HEK293 (cell line): ENCODE measurements around the gene MRPL43.
A peak's percentile ranks its signal among the peaks of the same experiment; 100 is the strongest.

Source experiments
- CTCF ChIA-PET: fragments of 350-600 bp; formaldehyde crosslinking; extraction: SDS; loops from one replicate; lab custom pipeline; 2021; ENCODE audit warnings: antibody characterized with exemption; lab: Yijun Ruan, JAX
- POLR2A ChIA-PET: fragments of 300-600 bp; formaldehyde crosslinking; extraction: SDS; loops from one replicate; lab custom pipeline; 2020; ENCODE audit warnings: antibody characterized with exemption, inconsistent platforms; lab: Yijun Ruan, JAX
- H3K27ac ChIP-seq: fragments of 200-500 bp; sonication (Bioruptor generic); 2 replicates; pipeline ENCODE4 v1.5.1; 2014; ENCODE audit warnings: low read depth, low read length, control low read depth, inconsistent platforms; ENCODE audit errors: extremely low read depth
- H3K36me3 ChIP-seq, 2 experiments: fragments of 200-500 bp in 1 of 2; sonication (Bioruptor generic) in 1 of 2; 1 replicate in 1 of 2; 2 replicates in 1 of 2; pipeline ENCODE4 v1.5.1; 2014 to 2017; ENCODE audit warnings: inconsistent platforms in 2 of 2, low read length in 2 of 2; ENCODE audit not compliant: control insufficient read depth in 2 of 2, insufficient read depth in 1 of 2
- H3K4me1 ChIP-seq: fragments of 200-500 bp; sonication (Bioruptor generic); 2 replicates; pipeline ENCODE4 v1.5.1; 2014; ENCODE audit warnings: mild to moderate bottlenecking, low read length, inconsistent platforms; ENCODE audit not compliant: control insufficient read depth, insufficient read depth
- H3K4me3 ChIP-seq: 2 replicates; pipeline ENCODE4 v1.5.1; 2011; ENCODE audit warnings: low read depth, mild to moderate bottlenecking, control low read depth, low read length, moderate library complexity
- H3K9me3 ChIP-seq: fragments of 200-500 bp; sonication (Bioruptor generic); 2 replicates; pipeline ENCODE4 v1.5.1; 2014; ENCODE audit warnings: low read depth, low read length, inconsistent platforms; ENCODE audit not compliant: control insufficient read depth, insufficient read depth
- GLI4 ChIP-seq: fragments of 450-650 bp; formaldehyde crosslinking; IDR thresholded peaks from 2 replicates; pipeline ENCODE4 v1.5.1; 2016; ENCODE audit warnings: missing biosample characterization, missing genetic modification characterization
- ZEB2 ChIP-seq: fragments of 450-650 bp; formaldehyde crosslinking; IDR thresholded peaks from 2 replicates; pipeline ENCODE4 v1.5.1; 2016; ENCODE audit warnings: missing biosample characterization, missing genetic modification characterization
- ZNF335 ChIP-seq: fragments of 450-650 bp; formaldehyde crosslinking; conservative IDR thresholded peaks from 2 replicates; pipeline ENCODE4 v1.5.1; 2016; ENCODE audit warnings: missing biosample characterization, missing genetic modification characterization
- ZNF341 ChIP-seq: fragments of 450-650 bp; formaldehyde crosslinking; IDR thresholded peaks from 2 replicates; pipeline ENCODE4; 2016; ENCODE audit warnings: low read depth, missing biosample characterization, missing genetic modification characterization
- ZNF366 ChIP-seq: fragments of 450-650 bp; formaldehyde crosslinking; conservative IDR thresholded peaks from 2 replicates; pipeline ENCODE4 v1.5.1; 2016; ENCODE audit warnings: missing biosample characterization, missing genetic modification characterization
- ZNF521 ChIP-seq: fragments of 450-650 bp; formaldehyde crosslinking; IDR thresholded peaks from 2 replicates; pipeline ENCODE4 v1.5.1; 2017; ENCODE audit warnings: missing biosample characterization, mild to moderate bottlenecking, missing genetic modification characterization
- ZNF610 ChIP-seq: fragments of 450-650 bp; formaldehyde crosslinking; IDR thresholded peaks from 2 replicates; pipeline ENCODE4 v1.5.1; 2016; ENCODE audit warnings: missing biosample characterization, missing genetic modification characterization, borderline replicate concordance
- ZNF621 ChIP-seq: fragments of 450-650 bp; formaldehyde crosslinking; IDR thresholded peaks from 2 replicates; pipeline ENCODE4 v1.5.1; 2017; ENCODE audit warnings: missing biosample characterization, missing genetic modification characterization
- ZNF670 ChIP-seq: fragments of 450-650 bp; formaldehyde crosslinking; IDR thresholded peaks from 2 replicates; pipeline ENCODE4 v1.5.1; 2016; ENCODE audit warnings: missing biosample characterization, missing genetic modification characterization, low read depth
- ZNF677 ChIP-seq: fragments of 450-650 bp; IDR thresholded peaks from 2 replicates; pipeline ENCODE4 v1.5.0; 2018; ENCODE audit warnings: missing biosample characterization, mild to moderate bottlenecking, missing genetic modification characterization, moderate library complexity
- ZNF747 ChIP-seq: fragments of 450-650 bp; formaldehyde crosslinking; IDR thresholded peaks from 2 replicates; pipeline ENCODE4 v1.5.1; 2016; ENCODE audit warnings: missing biosample characterization, missing genetic modification characterization
- ZNF768 ChIP-seq: fragments of 450-650 bp; formaldehyde crosslinking; IDR thresholded peaks from 2 replicates; pipeline ENCODE4 v1.5.1; 2018; ENCODE audit warnings: missing biosample characterization, mild to moderate bottlenecking, missing genetic modification characterization
- ZNF843 ChIP-seq: fragments of 450-650 bp; formaldehyde crosslinking; IDR thresholded peaks from 2 replicates; pipeline ENCODE4 v1.5.1; 2016; ENCODE audit warnings: missing biosample characterization, missing genetic modification characterization
- TF ChIP-seq, protein P1 (sequence below): fragments of 450-650 bp; formaldehyde crosslinking; IDR thresholded peaks from 2 replicates; pipeline ENCODE4 v1.5.1; 2016; ENCODE audit warnings: missing biosample characterization, missing genetic modification characterization
- TF ChIP-seq, protein P2 (sequence below): fragments of 450-650 bp; formaldehyde crosslinking; IDR thresholded peaks from 2 replicates; pipeline ENCODE4 v1.5.1; 2016; ENCODE audit warnings: missing biosample characterization, missing genetic modification characterization
- TF ChIP-seq, protein P3 (sequence below): fragments of 450-650 bp; formaldehyde crosslinking; IDR thresholded peaks from 2 replicates; pipeline ENCODE4 v1.5.1; 2016; ENCODE audit warnings: missing biosample characterization, missing genetic modification characterization
- TF ChIP-seq, protein P4 (sequence below): fragments of 450-650 bp; formaldehyde crosslinking; IDR thresholded peaks from 2 replicates; pipeline ENCODE4 v1.5.1; 2016; ENCODE audit warnings: missing biosample characterization, missing genetic modification characterization
- TF ChIP-seq, protein P5 (sequence below): fragments of 450-650 bp; formaldehyde crosslinking; IDR thresholded peaks from 2 replicates; pipeline ENCODE4 v1.5.1; 2016; ENCODE audit warnings: missing biosample characterization, missing genetic modification characterization
- TF ChIP-seq, protein P6 (sequence below): fragments of 450-650 bp; formaldehyde crosslinking; IDR thresholded peaks from 2 replicates; pipeline ENCODE4 v1.5.1; 2016; ENCODE audit warnings: missing biosample characterization, missing genetic modification characterization
- TF ChIP-seq, protein P7 (sequence below): fragments of 450-650 bp; formaldehyde crosslinking; IDR thresholded peaks from 2 replicates; pipeline ENCODE4 v1.5.1; 2016; ENCODE audit warnings: missing biosample characterization, missing genetic modification characterization
- TF ChIP-seq, protein P8 (sequence below): fragments of 450-650 bp; IDR thresholded peaks from 2 replicates; pipeline ENCODE4 v1.5.1; 2018; ENCODE audit warnings: missing biosample characterization, missing genetic modification characterization

The MRPL43 gene

DNA sequence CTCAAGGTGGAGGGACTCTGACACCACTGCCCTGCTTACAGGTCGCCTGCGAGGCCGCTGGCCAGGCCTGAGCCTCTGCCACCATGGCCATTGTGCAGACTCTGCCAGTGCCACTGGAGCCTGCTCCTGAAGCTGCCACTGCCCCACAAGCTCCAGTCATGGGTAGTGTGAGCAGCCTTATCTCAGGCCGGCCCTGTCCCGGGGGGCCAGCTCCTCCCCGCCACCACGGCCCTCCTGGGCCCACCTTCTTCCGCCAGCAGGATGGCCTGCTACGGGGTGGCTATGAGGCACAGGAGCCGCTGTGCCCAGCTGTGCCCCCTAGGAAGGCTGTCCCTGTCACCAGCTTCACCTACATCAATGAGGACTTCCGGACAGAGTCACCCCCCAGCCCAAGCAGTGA is 15.2 kb upstream of the MRPL43 start:
- no peak overlapping the region for H3K4me3 ChIP-seq
- H3K36me3 ChIP-seq = peaks cover 8 to 64% of the 10 kb centered on the region in 2 experiments; a peak in 2 of 3 replicates
- H3K27ac ChIP-seq = no peak overlapping the region
- POLR2A ChIA-PET = no interaction called here
- TF ChIP-seq ZNF843 (tag by site-specific recombination) = no peak
- TF ChIP-seq, protein P1, sequence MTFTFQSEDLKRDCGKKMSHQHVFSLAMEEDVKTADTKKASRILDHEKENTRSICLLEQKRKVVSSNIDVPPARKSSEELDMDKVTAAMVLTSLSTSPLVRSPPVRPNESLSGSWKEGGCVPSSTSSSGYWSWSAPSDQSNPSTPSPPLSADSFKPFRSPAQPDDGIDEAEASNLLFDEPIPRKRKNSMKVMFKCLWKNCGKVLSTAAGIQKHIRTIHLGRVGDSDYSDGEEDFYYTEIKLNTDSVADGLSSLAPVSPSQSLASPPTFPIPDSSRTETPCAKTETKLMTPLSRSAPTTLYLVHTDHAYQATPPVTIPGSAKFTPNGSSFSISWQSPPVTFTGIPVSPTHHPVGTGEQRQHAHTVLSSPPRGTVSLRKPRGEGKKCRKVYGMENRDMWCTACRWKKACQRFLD (tag by site-specific recombination) = no peak
- TF ChIP-seq, protein P2, sequence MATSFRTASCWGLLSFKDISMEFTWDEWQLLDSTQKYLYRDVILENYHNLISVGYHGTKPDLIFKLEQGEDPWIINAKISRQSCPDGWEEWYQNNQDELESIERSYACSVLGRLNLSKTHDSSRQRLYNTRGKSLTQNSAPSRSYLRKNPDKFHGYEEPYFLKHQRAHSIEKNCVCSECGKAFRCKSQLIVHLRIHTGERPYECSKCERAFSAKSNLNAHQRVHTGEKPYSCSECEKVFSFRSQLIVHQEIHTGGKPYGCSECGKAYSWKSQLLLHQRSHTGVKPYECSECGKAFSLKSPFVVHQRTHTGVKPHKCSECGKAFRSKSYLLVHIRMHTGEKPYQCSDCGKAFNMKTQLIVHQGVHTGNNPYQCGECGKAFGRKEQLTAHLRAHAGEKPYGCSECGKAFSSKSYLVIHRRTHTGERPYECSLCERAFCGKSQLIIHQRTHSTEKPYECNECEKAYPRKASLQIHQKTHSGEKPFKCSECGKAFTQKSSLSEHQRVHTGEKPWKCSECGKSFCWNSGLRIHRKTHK (tag by site-specific recombination) = no peak
- TF ChIP-seq ZNF341 (tag by site-specific recombination) = no peak
- TF ChIP-seq, protein P3, sequence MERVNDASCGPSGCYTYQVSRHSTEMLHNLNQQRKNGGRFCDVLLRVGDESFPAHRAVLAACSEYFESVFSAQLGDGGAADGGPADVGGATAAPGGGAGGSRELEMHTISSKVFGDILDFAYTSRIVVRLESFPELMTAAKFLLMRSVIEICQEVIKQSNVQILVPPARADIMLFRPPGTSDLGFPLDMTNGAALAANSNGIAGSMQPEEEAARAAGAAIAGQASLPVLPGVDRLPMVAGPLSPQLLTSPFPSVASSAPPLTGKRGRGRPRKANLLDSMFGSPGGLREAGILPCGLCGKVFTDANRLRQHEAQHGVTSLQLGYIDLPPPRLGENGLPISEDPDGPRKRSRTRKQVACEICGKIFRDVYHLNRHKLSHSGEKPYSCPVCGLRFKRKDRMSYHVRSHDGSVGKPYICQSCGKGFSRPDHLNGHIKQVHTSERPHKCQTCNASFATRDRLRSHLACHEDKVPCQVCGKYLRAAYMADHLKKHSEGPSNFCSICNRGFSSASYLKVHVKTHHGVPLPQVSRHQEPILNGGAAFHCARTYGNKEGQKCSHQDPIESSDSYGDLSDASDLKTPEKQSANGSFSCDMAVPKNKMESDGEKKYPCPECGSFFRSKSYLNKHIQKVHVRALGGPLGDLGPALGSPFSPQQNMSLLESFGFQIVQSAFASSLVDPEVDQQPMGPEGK (tag by site-specific recombination) = 0 out of 2 replicates have a peak, but pooled peaks have one; percentile 25
- TF ChIP-seq ZNF610 (tag by site-specific recombination) = no peak
- TF ChIP-seq ZNF521 (tag by site-specific recombination) = no peak
- TF ChIP-seq ZNF366 = no peak
- TF ChIP-seq, protein P4, sequence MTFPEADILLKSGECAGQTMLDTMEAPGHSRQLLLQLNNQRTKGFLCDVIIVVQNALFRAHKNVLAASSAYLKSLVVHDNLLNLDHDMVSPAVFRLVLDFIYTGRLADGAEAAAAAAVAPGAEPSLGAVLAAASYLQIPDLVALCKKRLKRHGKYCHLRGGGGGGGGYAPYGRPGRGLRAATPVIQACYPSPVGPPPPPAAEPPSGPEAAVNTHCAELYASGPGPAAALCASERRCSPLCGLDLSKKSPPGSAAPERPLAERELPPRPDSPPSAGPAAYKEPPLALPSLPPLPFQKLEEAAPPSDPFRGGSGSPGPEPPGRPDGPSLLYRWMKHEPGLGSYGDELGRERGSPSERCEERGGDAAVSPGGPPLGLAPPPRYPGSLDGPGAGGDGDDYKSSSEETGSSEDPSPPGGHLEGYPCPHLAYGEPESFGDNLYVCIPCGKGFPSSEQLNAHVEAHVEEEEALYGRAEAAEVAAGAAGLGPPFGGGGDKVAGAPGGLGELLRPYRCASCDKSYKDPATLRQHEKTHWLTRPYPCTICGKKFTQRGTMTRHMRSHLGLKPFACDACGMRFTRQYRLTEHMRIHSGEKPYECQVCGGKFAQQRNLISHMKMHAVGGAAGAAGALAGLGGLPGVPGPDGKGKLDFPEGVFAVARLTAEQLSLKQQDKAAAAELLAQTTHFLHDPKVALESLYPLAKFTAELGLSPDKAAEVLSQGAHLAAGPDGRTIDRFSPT (tag by site-specific recombination) = peak; percentile 69
- TF ChIP-seq, protein P5, sequence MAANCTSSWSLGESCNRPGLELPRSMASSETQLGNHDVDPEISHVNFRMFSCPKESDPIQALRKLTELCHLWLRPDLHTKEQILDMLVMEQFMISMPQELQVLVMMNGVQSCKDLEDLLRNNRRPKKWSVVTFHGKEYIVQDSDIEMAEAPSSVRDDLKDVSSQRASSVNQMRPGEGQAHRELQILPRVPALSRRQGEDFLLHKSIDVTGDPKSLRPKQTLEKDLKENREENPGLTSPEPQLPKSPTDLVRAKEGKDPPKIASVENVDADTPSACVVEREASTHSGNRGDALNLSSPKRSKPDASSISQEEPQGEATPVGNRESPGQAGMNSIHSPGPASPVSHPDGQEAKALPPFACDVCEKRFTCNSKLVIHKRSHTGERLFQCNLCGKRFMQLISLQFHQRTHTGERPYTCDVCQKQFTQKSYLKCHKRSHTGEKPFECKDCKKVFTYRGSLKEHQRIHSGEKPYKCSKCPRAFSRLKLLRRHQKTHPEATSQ = no peak
- TF ChIP-seq, protein P6, sequence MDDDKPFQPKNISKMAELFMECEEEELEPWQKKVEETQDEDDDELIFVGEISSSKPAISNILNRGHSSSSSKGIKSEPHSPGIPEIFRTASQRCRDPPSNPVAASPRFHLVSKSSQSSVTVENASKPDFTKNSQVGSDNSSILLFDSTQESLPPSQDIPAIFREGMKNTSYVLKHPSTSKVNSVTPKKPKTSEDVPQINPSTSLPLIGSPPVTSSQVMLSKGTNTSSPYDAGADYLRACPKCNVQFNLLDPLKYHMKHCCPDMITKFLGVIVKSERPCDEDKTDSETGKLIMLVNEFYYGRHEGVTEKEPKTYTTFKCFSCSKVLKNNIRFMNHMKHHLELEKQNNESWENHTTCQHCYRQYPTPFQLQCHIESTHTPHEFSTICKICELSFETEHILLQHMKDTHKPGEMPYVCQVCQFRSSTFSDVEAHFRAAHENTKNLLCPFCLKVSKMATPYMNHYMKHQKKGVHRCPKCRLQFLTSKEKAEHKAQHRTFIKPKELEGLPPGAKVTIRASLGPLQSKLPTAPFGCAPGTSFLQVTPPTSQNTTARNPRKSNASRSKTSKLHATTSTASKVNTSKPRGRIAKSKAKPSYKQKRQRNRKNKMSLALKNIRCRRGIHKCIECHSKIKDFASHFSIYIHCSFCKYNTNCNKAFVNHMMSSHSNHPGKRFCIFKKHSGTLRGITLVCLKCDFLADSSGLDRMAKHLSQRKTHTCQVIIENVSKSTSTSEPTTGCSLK (tag by site-specific recombination) = no peak
- TF ChIP-seq, all 188 proteins: peak for 2
- CTCF ChIA-PET = interaction anchor here (0.6 to 4.5 kb wide), 7 partner anchors 9 to 1227 kb away, joined by 3 to 32 read pairs (median 6); no protein-coding TSS in a partner anchor
- Histone ChIP-seq H3K9me3 (no peaks in the 10 kb centered on the region), H3K4me1 (peaks cover 8% of the 10 kb centered on the region)

DNA sequence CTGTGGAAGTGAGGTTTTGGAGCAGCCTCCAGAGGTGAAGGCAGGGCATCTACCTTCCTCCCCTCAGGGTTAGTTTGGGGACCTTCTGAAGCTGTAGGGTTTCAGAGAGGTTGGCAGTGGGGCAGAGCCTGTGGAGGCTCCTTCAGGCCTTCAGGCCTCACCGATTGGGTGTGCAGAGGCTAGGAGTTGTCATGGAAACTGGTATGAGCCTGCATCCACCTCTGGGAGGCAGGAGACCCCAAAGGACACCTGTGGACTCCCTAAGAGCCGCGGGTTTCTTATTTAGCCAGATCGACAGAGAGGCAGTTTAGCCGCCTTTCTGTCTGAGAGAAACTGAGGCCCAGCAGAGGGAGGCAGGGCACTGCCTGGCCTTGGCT is 14.3 kb upstream of the MRPL43 start:
- Histone ChIP-seq H3K4me1 (peaks cover 8% of the 10 kb centered on the region), H3K27ac (no peak overlapping the region), H3K4me3 (no peak overlapping the region), H3K9me3 (no peaks in the 10 kb centered on the region), H3K36me3 (peaks cover 8 to 56% of the 10 kb centered on the region in 2 experiments; a peak in 2 of 3 replicates)
- POLR2A ChIA-PET = no interaction called here
- CTCF ChIA-PET = interaction anchor here (0.6 to 16.6 kb wide), 6 partner anchors 9 to 55 kb away, joined by 3 to 274 read pairs (median 4); no protein-coding TSS in a partner anchor
- no peak for TF ChIP-seq ZNF670 (tag by site-specific recombination)
- TF ChIP-seq, protein P7, sequence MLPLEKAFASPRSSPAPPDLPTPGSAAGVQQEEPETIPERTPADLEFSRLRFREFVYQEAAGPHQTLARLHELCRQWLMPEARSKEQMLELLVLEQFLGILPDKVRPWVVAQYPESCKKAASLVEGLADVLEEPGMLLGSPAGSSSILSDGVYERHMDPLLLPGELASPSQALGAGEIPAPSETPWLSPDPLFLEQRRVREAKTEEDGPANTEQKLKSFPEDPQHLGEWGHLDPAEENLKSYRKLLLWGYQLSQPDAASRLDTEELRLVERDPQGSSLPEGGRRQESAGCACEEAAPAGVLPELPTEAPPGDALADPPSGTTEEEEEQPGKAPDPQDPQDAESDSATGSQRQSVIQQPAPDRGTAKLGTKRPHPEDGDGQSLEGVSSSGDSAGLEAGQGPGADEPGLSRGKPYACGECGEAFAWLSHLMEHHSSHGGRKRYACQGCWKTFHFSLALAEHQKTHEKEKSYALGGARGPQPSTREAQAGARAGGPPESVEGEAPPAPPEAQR (tag by site-specific recombination) = no peak
- TF ChIP-seq ZNF768 = no peak
- TF ChIP-seq ZNF335 (tag by site-specific recombination) = no peak
- no peak for TF ChIP-seq ZNF677 (tag by site-specific recombination)
- TF ChIP-seq ZEB2 = no peak
- TF ChIP-seq, protein P8, sequence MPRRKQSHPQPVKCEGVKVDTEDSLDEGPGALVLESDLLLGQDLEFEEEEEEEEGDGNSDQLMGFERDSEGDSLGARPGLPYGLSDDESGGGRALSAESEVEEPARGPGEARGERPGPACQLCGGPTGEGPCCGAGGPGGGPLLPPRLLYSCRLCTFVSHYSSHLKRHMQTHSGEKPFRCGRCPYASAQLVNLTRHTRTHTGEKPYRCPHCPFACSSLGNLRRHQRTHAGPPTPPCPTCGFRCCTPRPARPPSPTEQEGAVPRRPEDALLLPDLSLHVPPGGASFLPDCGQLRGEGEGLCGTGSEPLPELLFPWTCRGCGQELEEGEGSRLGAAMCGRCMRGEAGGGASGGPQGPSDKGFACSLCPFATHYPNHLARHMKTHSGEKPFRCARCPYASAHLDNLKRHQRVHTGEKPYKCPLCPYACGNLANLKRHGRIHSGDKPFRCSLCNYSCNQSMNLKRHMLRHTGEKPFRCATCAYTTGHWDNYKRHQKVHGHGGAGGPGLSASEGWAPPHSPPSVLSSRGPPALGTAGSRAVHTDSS (tag by site-specific recombination) = no peak
- no peak for TF ChIP-seq ZNF747 (tag by site-specific recombination)
- TF ChIP-seq ZNF621 (tag by site-specific recombination) = no peak
- TF ChIP-seq GLI4 (tag by site-specific recombination) = no peak
